GM20000 (cell line): ENCODE data around the gene LDLRAD2.

Experiments
- DNase-seq: peaks from one replicate; pipeline ENCODE4 v3.0.0; 2012; ENCODE audit warnings: low spot score
- CTCF ChIP-seq: IDR thresholded peaks from 2 replicates; pipeline ENCODE4 v1.5.1; 2012; ENCODE audit warnings: mild to moderate bottlenecking, control low read depth; ENCODE audit errors: extremely low read depth, missing control alignments

LDLRAD2 gene

GRCh38 chr1:21873761-21874160 is 61.7 kb downstream of the LDLRAD2 start:
- TF ChIP-seq CTCF: no peak
- no peak for DNase-seq

- TF ChIP-seq CTCF: no peak
- no peak for DNase-seq
Measured at GRCh38 chr1:21874328-21874727, 62.3 kb downstream of the LDLRAD2 start.
